OCI-LY1 (cell line): ENCODE measurements around the gene TEDC2.

Experiments
- H2AFZ ChIP-seq: fragments of 200-600 bp; sonication (generic), shearing (Covaris generic); 2 replicates; pipeline ENCODE4 v1.6.0; 2014; ENCODE audit warnings: antibody characterized with exemption, mild to moderate bottlenecking, low read length
- H3F3A ChIP-seq: fragments of 200-600 bp; sonication (generic), shearing (Covaris generic); 2 replicates; pipeline ENCODE4 v1.6.0; 2014; ENCODE audit warnings: mild to moderate bottlenecking, antibody characterized with exemption, low read length, moderate library complexity; ENCODE audit not compliant: insufficient read depth
- H3K27ac ChIP-seq: fragments of 200-600 bp; sonication (generic); 2 replicates; pipeline ENCODE4 v1.5.1; 2014; ENCODE audit warnings: low read length, mixed run types, mild to moderate bottlenecking, low read depth; ENCODE audit not compliant: poor library complexity, severe bottlenecking
- H3K27me3 ChIP-seq: fragments of 200-600 bp; sonication (generic); 2 replicates; pipeline ENCODE4 v1.6.0; 2014; ENCODE audit warnings: antibody characterized with exemption, mild to moderate bottlenecking, low read length, moderate library complexity; ENCODE audit not compliant: insufficient read depth
- H3K36me3 ChIP-seq: fragments of 200-600 bp; sonication (generic); 2 replicates; pipeline ENCODE4 v1.6.1; 2014; ENCODE audit warnings: mild to moderate bottlenecking, antibody characterized with exemption, low read length, moderate library complexity, mixed read lengths; ENCODE audit not compliant: insufficient read depth
- H3K4me1 ChIP-seq: fragments of 200-600 bp; sonication (generic); 2 replicates; pipeline ENCODE4 v1.5.1; 2014; ENCODE audit warnings: mild to moderate bottlenecking, low read length, moderate library complexity; ENCODE audit not compliant: insufficient read depth, severe bottlenecking
- H3K4me2 ChIP-seq: fragments of 200-600 bp; sonication (generic), shearing (Covaris generic); 2 replicates; pipeline ENCODE4 v1.6.1; 2014; ENCODE audit warnings: low read length
- H3K4me3 ChIP-seq: fragments of 200-600 bp; sonication (generic); 2 replicates; pipeline ENCODE4 v1.5.1; 2014; ENCODE audit warnings: low read length, low read depth, mild to moderate bottlenecking, mixed read lengths; ENCODE audit not compliant: poor library complexity, severe bottlenecking
- H3K79me2 ChIP-seq: fragments of 200-600 bp; shearing (Covaris generic); 2 replicates; pipeline ENCODE4 v1.6.1; 2016; ENCODE audit warnings: mixed run types, low read length, mixed read lengths; ENCODE audit not compliant: insufficient read depth
- H3K9ac ChIP-seq: fragments of 200-600 bp; sonication (generic), shearing (Covaris generic); 2 replicates; pipeline ENCODE4 v1.6.1; 2014; ENCODE audit warnings: mild to moderate bottlenecking, low read length, mixed read lengths
- H3K9me2 ChIP-seq: fragments of 200-600 bp; sonication (generic), shearing (Covaris generic); 2 replicates; pipeline ENCODE4 v1.6.1; 2014; ENCODE audit warnings: low read depth, mild to moderate bottlenecking, low read length, mixed read lengths
- H3K9me3 ChIP-seq: fragments of 200-600 bp; shearing (Covaris generic); 2 replicates; pipeline ENCODE4 v1.6.1; 2014; ENCODE audit warnings: low read length, mixed read lengths
- H4K20me1 ChIP-seq: fragments of 200-600 bp; sonication (generic), shearing (Covaris generic); 2 replicates; pipeline ENCODE4 v1.6.0; 2016; ENCODE audit warnings: mild to moderate bottlenecking, low read length; ENCODE audit not compliant: insufficient read depth
- CTCF ChIP-seq: fragments of 200-600 bp; sonication (generic), shearing (Covaris generic); IDR thresholded peaks from 2 replicates; pipeline ENCODE4 v1.5.1; 2017; ENCODE audit warnings: mild to moderate bottlenecking, antibody characterized with exemption, low read length, moderate library complexity, mixed read lengths
- EZH2 ChIP-seq: fragments of 200-600 bp; sonication (generic), shearing (Covaris generic); IDR thresholded peaks from 2 replicates; pipeline ENCODE4 v1.8.0; 2017; ENCODE audit warnings: borderline replicate concordance, mixed run types, mild to moderate bottlenecking, antibody characterized with exemption, low read length, moderate library complexity, mixed read lengths

Gene TEDC2

GRCh38 chr16:2472885-2473445, 13.1 kb downstream of the TEDC2 start:
- no peak for TF ChIP-seq EZH2
- Histone ChIP-seq H4K20me1 (no peaks in the 10 kb centered on the region), H3K9me3 (no peaks in the 10 kb centered on the region), H3K9me2 (no peaks in the 10 kb centered on the region), H3K27ac (no peak overlapping the region), H3K27me3 (peaks cover 17% of the 10 kb centered on the region), H3K79me2 (no peaks in the 10 kb centered on the region), H3K9ac (no peak overlapping the region), H3K36me3 (no peaks in the 10 kb centered on the region), H3F3A (no peaks in the 10 kb centered on the region), H2AFZ (no peak overlapping the region), H3K4me2 (0 out of 2 replicates have a peak overlapping the region, but pooled peaks have one; percentile 44), H3K4me3 (no peak overlapping the region), H3K4me1 (peaks cover 51% of the 10 kb centered on the region)

- Histone ChIP-seq H4K20me1 (no peaks in the 10 kb centered on the region), H3K79me2 (no peaks in the 10 kb centered on the region), H3K9ac (no peak overlapping the region), H3K36me3 (no peaks in the 10 kb centered on the region), H3K4me2 (peak overlapping the region; percentile 44; the same call in 1 of the 2 replicates), H3F3A (no peaks in the 10 kb centered on the region), H3K4me3 (peak overlapping the region; percentile 28), H2AFZ (no peak overlapping the region), H3K9me2 (no peaks in the 10 kb centered on the region), H3K27ac (no peak overlapping the region), H3K4me1 (peaks cover 45% of the 10 kb centered on the region), H3K9me3 (no peaks in the 10 kb centered on the region), H3K27me3 (peaks cover 17% of the 10 kb centered on the region)
- no peak for TF ChIP-seq CTCF
- no peak for TF ChIP-seq EZH2
Measured at GRCh38 chr16:2473446-2473926, 13.6 kb downstream of the TEDC2 start.

GRCh38 chr16:2473999-2474876, 14.3 kb downstream of the TEDC2 start:
- H3K9ac ChIP-seq, result peak overlapping the region; percentile 95
- peak overlapping the region; percentile 89 for H3K4me3 ChIP-seq
- no peaks in the 10 kb centered on the region for H3K9me3 ChIP-seq
- no peaks in the 10 kb centered on the region for H3F3A ChIP-seq
- TF ChIP-seq EZH2 (no peak), CTCF (peak; percentile 34)
- H3K9me2 ChIP-seq, result no peaks in the 10 kb centered on the region
- H2AFZ ChIP-seq, result no peak overlapping the region
- H4K20me1 ChIP-seq, result no peaks in the 10 kb centered on the region
- H3K79me2 ChIP-seq, result no peaks in the 10 kb centered on the region
- peaks cover 17% of the 10 kb centered on the region for H3K27me3 ChIP-seq
- peak overlapping the region; percentile 93 for H3K4me2 ChIP-seq
- no peaks in the 10 kb centered on the region for H3K36me3 ChIP-seq
- H3K27ac ChIP-seq, result no peak overlapping the region
- H3K4me1 ChIP-seq, result peaks cover 38% of the 10 kb centered on the region
